HG03196 (cell line): ENCODE measurements around the gene BMAL1.

Source experiments
- ATAC-seq: cut with Tn5 transposase; IDR thresholded peaks from one replicate; pipeline ENCODE4 v1.9.1; 2021; ENCODE audit not compliant: unreplicated experiment

BMAL1 gene

GRCh38 chr11:13290221-13290980, 12.8 kb downstream of the BMAL1 start:
- ATAC-seq: no peak

GRCh38 chr11:13291361-13291760, 13.8 kb downstream of the BMAL1 start:
- ATAC-seq: no peak

GRCh38 chr11:13291800-13292199, 14.2 kb downstream of the BMAL1 start:
- no peak for ATAC-seq

DNA sequence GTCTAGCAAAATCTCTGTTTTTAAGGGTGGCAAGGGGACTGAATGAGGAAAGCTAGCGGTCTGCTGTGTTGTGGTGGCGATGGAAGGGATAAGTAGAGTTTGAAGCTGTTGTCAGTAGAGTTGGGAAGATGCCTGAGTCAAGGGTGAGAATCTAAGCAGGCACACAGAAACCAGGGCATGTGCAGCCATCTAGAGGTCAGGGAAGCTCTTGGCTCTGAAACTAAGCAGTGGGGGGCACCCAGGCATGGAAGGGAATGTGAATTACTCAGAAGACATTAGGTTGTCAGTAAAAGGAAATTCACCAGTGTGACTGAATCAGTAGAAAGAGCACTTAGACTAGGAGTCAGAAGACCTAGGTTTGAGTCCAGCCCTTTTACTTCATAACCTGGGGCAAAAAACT, 15.4 kb downstream of the BMAL1 start:
- no peak for ATAC-seq

DNA sequence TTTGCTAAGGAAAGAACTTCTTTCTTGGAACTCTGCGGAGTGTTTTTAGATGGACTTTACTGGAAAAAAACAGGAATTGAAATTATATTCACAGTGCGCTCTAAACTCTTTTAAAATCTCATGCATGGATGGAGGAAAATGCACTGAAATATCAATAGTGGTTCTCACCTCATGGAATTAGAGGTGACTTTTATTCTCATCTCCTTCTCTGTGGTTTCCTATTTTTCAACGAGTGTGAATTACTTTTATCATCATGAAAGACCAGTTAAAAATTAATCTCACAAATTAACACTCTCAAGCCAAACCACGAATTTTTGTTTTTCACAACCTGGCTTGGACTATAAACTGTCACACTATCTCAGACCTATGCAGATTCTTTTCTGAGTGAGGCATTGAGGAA, 16.6 kb downstream of the BMAL1 start:
- no peak for ATAC-seq

- ATAC-seq: no peak
Observed at GRCh38 chr11:13294771-13295579, 17.4 kb downstream of the BMAL1 start.

GRCh38 chr11:13297308-13297916, 19.8 kb downstream of the BMAL1 start:
- ATAC-seq: no peak

DNA sequence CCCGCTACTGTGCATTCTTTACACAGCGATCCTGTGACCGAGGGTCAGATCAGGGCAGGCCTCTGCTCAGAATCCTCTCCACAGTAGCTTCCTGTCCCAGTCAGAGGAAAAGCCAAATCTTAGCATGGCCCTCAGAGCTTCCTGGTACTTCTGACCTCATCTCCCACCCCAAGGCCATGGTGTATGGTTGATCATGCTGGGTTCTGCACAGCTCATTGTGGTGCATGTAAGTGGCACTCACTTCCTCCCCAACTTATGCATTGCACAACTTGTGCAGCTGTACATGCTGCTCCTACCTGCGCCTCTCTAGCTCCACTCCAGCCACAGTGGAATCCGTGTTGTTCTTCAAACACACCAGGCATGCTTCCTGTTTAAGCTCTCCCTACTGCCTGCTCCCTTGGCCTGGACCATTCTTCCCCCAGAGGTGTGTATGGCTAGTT, 20.3 kb downstream of the BMAL1 start:
- ATAC-seq: no peak

- no peak for ATAC-seq
Observed at GRCh38 chr11:13298765-13299164, 21.2 kb downstream of the BMAL1 start.

DNA sequence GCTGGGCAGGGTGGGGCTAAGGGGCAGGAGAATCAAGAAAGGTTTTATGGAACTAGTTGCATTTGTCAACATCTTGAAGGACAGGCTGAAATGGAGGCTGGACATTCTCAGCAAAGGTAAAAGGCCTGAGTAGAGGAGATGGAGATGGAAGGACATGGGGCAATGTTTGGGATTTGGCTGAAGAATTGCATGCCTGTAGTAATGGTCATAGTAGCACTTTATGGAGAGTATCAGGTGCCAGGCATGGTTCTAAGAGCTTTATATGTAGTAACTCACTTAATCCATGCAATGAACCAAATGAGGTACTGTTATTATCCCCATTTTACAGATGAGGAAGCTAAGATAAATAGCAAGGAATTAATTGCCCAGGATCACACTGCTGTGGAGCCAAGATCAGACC, 23.9 kb downstream of the BMAL1 start:
- no peak for ATAC-seq

GRCh38 chr11:13302420-13302958, 24.9 kb downstream of the BMAL1 start:
- ATAC-seq: no peak

DNA sequence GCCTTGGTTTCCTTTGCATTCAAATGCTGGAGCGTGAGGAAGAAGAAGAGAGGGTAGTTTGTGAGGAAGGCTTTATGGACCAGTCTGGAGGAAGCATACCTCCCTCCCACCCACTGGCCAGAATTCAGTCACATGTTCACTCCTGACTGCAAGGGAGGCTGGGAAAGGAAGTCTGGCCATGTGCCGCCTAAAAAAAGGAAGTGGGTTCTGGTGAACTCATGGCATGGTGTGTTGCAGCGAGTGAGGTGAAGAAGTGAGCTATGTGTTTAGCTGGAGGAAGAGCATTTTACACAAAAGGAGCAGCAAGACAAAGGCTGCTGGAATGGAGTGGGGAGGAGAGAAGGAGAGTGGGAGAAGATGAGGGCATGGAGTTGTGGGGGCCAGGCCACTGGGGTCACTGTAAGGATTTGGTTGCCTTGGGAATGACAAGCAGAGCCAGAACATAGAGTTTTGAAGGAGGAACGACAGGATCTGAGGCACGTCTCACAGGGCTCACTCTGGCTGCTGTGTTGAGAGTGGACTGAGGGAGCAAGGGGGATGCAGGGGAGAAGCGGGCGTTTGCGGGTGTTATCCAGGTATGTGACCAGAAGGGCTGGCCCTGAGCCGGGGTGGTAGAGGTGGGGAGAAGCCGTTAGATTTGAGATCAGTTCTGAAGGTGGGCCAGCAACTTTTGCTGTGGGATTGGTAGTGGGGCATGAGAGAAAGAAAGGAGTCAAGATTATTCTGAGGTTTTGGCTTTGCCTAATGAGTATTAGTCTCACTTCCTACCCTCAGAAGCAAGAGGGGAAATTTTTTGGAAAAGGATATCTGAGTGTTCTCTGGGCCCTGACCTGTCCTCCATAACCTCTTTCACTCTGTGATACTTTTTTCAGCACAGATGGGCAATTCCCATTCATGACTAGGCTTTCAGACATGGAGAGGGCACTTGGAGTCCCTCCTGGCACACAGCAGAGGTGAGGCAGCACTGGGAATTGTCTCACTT, 26.4 kb downstream of the BMAL1 start:
- ATAC-seq: no peak

- no peak for ATAC-seq
Observed at GRCh38 chr11:13304655-13305335, 27.2 kb downstream of the BMAL1 start.

DNA sequence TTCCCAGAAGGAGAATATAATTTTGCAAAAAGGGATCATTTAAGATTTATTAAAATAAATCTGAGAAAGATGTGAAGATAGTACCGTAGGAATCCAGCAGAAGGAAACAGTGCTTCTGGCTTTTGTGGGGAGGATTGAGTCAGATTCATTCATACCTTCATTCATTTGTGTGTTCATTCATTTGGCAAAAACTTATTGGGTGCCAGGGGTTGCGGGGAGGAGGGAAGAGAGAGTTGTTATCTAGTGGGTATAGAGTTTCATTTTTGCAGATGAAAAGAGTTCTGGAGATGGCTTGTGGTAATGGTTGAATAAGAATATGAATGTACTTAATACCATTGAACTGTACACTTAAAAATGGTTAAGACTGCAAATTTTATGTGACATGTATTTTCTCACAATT, 31.1 kb downstream of the BMAL1 start:
- ATAC-seq: no peak

GRCh38 chr11:13309156-13309555, 31.6 kb downstream of the BMAL1 start:
- no peak for ATAC-seq

DNA sequence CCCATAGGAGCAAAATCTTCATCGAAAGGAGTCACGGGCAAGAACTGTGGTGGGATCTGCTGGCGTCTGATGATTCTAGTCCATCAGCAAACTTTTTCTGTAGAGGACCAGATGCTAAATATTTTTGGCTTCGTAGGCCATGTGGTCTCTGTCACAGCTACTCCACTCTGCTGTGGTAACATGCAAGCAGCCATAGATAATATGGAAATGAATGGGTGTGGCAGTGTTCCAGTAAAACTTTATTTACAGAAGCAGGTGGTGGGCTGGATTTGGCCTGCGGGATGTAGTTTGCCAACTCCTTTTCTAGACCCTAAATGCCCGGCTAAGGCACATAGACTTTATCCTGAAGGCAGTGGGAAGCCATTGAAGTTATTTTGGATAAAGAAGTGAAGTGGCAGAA, 32.9 kb downstream of the BMAL1 start:
- ATAC-seq: no peak

DNA sequence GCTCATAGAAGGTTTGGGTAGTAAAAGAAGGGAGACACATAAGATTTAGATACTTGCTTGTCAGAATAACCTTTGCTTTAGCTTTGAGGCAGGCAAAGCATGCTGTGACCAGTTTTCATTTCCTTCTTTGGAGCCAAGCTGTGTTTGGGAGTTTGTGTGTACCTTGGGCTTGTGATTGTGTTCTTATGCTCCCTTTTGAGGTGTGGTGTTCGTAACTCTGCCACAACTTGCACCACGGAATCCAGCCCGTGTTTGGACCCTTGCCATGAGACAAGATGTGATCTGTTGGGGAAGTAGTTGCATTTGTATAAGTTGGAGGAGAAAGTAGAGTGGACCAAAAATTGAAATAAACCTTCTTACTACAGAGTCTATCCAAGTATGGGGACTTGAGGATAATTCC, 34.0 kb downstream of the BMAL1 start:
- no peak for ATAC-seq

GRCh38 chr11:13313005-13313819, 35.6 kb downstream of the BMAL1 start:
- ATAC-seq: no peak
